Measurements from ENCODE around the gene TMEM106A. TPM values are rescaled to one million over a fixed set of nuclear protein-coding genes. Genes with fewer than 3 reads are reported as not detected.
"Not testable (repeated sequence)": the region's sequence is repeated elsewhere in the genome, so short reads cannot be mapped to it uniquely, and the experiment has no call there.

Gene TMEM106A
- total and polyA plus RNA-seq, 5 experiments from 2014 or later: 4.1 to 18.0 (median 5.5) TPM

- POLR2A ChIA-PET: interaction anchor here (0.8 to 12.3 kb wide), 5 partner anchors 17 to 219 kb away, joined by 3 to 189 read pairs (median 5); partner anchors contain the start of genes NBR1 and RPL27
- Mint-ChIP-seq H3K9me3 (no peaks in the 10 kb centered on the region), H3K36me3 (peaks cover 0 to 15% (median 3%) of the 10 kb centered on the region in 3 donors), H3K4me1 (peaks cover 27 to 60% (median 49%) of the 10 kb centered on the region in 4 donors), H3K27me3 (no peaks in the 10 kb centered on the region), H3K27ac (peak overlapping the region in 8 of 10 donors; percentile 48 to 90 (median 82)), H3K4me3 (peak overlapping the region in 2 of 10 donors; percentile 52 to 70)
- DNase-seq: no peak
- ATAC-seq: no peak
These were observed 5.3 kb downstream of the TMEM106A start for GRCh38 chr17:43216762-43217613.

DNA sequence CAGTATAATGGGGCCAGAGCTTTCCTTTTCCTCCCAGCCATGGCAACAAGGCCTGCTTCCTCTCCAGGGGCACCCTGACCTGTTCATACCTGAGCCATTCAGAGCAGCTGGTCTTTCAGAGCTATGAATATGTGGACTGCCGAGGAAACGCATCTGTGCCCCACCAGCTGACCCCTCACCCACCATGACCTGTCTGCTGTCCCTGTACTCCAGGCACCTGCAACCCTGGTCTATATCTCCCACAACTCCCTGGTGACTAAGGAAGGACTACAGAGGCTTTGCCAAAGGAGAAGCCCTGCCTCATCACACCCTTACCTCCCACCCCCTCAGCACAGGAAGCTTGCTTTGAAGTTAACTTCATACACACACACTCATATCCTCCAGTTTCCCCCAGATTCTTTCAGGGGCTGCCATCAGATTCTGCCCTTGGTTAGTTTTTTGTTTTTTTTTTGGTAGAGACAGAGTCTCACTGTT lies 6.0 kb downstream of the TMEM106A start:
- POLR2A ChIA-PET: interaction anchor here (0.6 to 12.3 kb wide), 7 partner anchors 18 to 320 kb away, joined by 3 to 189 read pairs (median 5); partner anchors contain the start of genes NBR1 and RPL27
- peak in 3 of 10 donors; percentile 15 to 40 (median 35) for DNase-seq
- no peaks in the 10 kb centered on the region for H3K27me3 Mint-ChIP-seq

GRCh38 chr17:43219001-43219400 lies 7.3 kb downstream of the TMEM106A start:
- Mint-ChIP-seq H3K4me1 (peaks cover 17 to 39% (median 29%) of the 10 kb centered on the region in 4 donors), H3K9me3 (no peaks in the 10 kb centered on the region), H3K27ac (peak overlapping the region in 9 of 10 donors; percentile 7 to 87 (median 63)), H3K36me3 (peaks cover 0 to 25% (median 3%) of the 10 kb centered on the region in 3 donors), H3K4me3 (peak overlapping the region in 1 of 10 donors; percentile 31), H3K27me3 (no peaks in the 10 kb centered on the region)
- no peak for ATAC-seq
- no peak for DNase-seq
- POLR2A ChIA-PET: interaction anchor here (0.8 to 12.3 kb wide), 2 partner anchors 47 to 97 kb away, joined by 3 to 189 read pairs; no protein-coding TSS in a partner anchor

More for the DNA sequence above, 6.0 kb downstream of the TMEM106A start:
- Mint-ChIP-seq H3K36me3 (peaks cover 0 to 18% (median 3%) of the 10 kb centered on the region in 3 donors), H3K9me3 (no peaks in the 10 kb centered on the region), H3K4me1 (peaks cover 20 to 53% (median 42%) of the 10 kb centered on the region in 4 donors), H3K4me3 (peak overlapping the region in 7 of 10 donors; percentile 10 to 74 (median 68)), H3K27ac (peak overlapping the region; percentile 48 to 91 (median 82))
- ATAC-seq: peak; percentile 84 to 88

DNA sequence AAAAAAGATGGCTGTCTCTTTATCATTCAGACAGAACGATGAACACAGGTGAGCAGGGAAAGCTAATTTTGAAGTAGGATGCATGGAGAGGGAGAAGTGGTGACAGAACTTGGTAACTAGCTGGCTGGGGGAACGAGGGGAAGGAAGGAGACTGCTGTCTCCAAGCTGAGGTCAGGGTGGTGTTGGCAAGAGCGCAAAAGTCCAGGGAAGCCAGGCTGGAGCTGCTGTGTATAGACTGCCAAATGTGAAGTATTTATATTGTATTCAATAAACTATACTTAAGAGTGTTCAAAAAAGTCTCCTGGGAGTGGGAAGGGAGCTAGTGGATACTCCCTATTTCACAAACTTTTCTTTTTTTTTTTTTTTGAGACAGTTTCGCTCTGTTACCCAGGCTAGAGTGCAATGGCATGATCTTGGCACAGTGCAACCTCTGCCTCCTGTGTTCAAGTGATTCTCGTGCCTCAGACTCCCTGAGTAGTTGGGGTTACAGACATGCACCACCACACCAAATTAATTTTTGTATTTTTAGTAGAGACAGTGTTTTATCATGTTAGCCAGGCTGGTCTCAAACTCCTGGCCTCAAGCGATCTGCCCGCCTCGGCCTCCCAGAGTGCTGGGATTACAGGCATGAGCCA lies 8.2 kb downstream of the TMEM106A start:
- POLR2A ChIA-PET: interaction anchor here (0.6 to 12.3 kb wide), 5 partner anchors 28 to 950 kb away, joined by 4 to 189 read pairs (median 5); partner anchors contain the start of gene ASB16
- H3K36me3 Mint-ChIP-seq: peaks cover 0 to 28% (median 6%) of the 10 kb centered on the region in 3 donors

GRCh38 chr17:43220511-43221125 lies 8.9 kb downstream of the TMEM106A start:
- Mint-ChIP-seq H3K27ac (peak overlapping the region in 6 of 10 donors; percentile 1 to 87 (median 59)), H3K27me3 (no peaks in the 10 kb centered on the region), H3K4me1 (peaks cover 17 to 39% (median 29%) of the 10 kb centered on the region in 4 donors), H3K36me3 (peaks cover 0 to 27% (median 6%) of the 10 kb centered on the region in 3 donors), H3K4me3 (no peak overlapping the region), H3K9me3 (no peaks in the 10 kb centered on the region)
- POLR2A ChIA-PET: interaction anchor here (1.1 to 12.3 kb wide), 2 partner anchors 95 to 140 kb away, joined by 7 to 189 read pairs; no protein-coding TSS in a partner anchor
- no peak for ATAC-seq
- no peak for DNase-seq

More for the DNA sequence above, 8.2 kb downstream of the TMEM106A start:
- H3K27me3 Mint-ChIP-seq: no peaks in the 10 kb centered on the region
- DNase-seq (no peak), ATAC-seq (no peak)
- H3K4me1 Mint-ChIP-seq: peaks cover 17 to 39% (median 31%) of the 10 kb centered on the region in 4 donors
- H3K4me3 Mint-ChIP-seq: no peak overlapping the region
- H3K27ac Mint-ChIP-seq: peak overlapping the region in 3 of 10 donors; percentile 4 to 7 (median 7)
- no peaks in the 10 kb centered on the region for H3K9me3 Mint-ChIP-seq

DNA sequence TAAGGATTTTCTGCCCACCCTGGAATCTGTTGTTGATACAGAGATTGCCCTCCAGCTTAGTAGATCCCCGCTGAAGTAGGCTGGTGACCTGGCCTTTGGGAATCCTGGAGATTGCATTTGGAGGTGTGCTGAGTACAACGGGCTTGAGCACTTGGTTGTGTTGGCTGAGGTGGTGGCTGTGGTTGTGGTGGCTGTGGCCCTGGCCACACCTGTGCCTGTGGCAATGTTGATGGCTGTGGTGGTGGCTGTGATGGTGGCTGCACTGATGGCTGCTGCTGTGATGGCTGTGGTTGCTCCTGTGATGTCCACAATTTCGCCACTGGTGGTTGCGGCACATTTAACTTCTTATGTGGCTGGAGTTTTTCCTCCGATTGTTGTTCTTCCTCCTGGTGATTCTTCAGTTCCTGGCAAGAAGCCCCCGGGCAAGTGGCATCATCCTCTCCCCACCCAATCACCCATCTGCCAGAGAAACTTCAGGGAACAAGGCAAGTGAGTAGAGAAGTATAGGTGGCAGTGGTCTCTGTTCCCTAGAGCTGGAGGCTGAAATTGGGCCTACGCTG lies 12.6 kb downstream of the TMEM106A start:
- Mint-ChIP-seq H3K4me1 (peaks cover 1 to 6% (median 4%) of the 10 kb centered on the region in 4 donors), H3K4me3 (no peak overlapping the region), H3K9me3 (no peaks in the 10 kb centered on the region), H3K36me3 (peaks cover 0 to 20% (median 3%) of the 10 kb centered on the region in 3 donors), H3K27me3 (no peaks in the 10 kb centered on the region), H3K27ac (peak overlapping the region in 2 of 10 donors; percentile 44 to 62)
- POLR2A ChIA-PET: no interaction called here
- ATAC-seq: no peak
- peak in 1 of 10 donors; percentile 12 for DNase-seq

- H3K27me3 Mint-ChIP-seq: no peaks in the 10 kb centered on the region
- H3K4me1 Mint-ChIP-seq: peaks cover 0 to 5% (median 0%) of the 10 kb centered on the region in 4 donors
- no peaks in the 10 kb centered on the region for H3K9me3 Mint-ChIP-seq
- peaks cover 0 to 17% (median 3%) of the 10 kb centered on the region in 3 donors for H3K36me3 Mint-ChIP-seq
- no peak for ATAC-seq
- no peak for DNase-seq
- no peak overlapping the region for H3K4me3 Mint-ChIP-seq
- no peak overlapping the region for H3K27ac Mint-ChIP-seq
- POLR2A ChIA-PET: interaction anchor here (1.4 to 1.8 kb wide), 2 partner anchors 13 to 90 kb away, joined by 3 to 8 read pairs; no protein-coding TSS in a partner anchor
These were observed 14.7 kb downstream of the TMEM106A start for GRCh38 chr17:43226393-43226792.

GRCh38 chr17:43228020-43228782 lies 16.5 kb downstream of the TMEM106A start, which contains the start of gene CCDC200:
CCDC200 (minus strand) TSS chr17:43228623; CDS start chr17:43228554, 69 bp downstream.
- H3K36me3 Mint-ChIP-seq: peaks cover 0 to 11% (median 3%) of the 10 kb centered on the region in 3 donors
- POLR2A ChIA-PET, H3K4me1 Mint-ChIP-seq, H3K9me3 Mint-ChIP-seq, H3K4me3 Mint-ChIP-seq, ATAC-seq, DNase-seq, H3K27ac Mint-ChIP-seq, H3K27me3 Mint-ChIP-seq: not testable (repeated sequence)

GRCh38 chr17:43231205-43232020 lies 19.7 kb downstream of the TMEM106A start:
- not testable (repeated sequence) for H3K27me3 Mint-ChIP-seq, H3K4me1 Mint-ChIP-seq
- H3K4me3 Mint-ChIP-seq: peak overlapping the region in 4 of 10 donors; percentile 45 to 76 (median 53)

GRCh38 chr17:43232021-43232699 lies 20.5 kb downstream of the TMEM106A start:
- peak in 6 of 10 donors; percentile 27 to 72 (median 32) for DNase-seq
- H3K27ac Mint-ChIP-seq: peak overlapping the region in 2 of 10 donors; percentile 8 to 40
- H3K27me3 Mint-ChIP-seq, H3K9me3 Mint-ChIP-seq, ATAC-seq, H3K4me1 Mint-ChIP-seq, H3K36me3 Mint-ChIP-seq, POLR2A ChIA-PET: not testable (repeated sequence)
- H3K4me3 Mint-ChIP-seq: peak overlapping the region in 6 of 10 donors; percentile 34 to 61 (median 54)

More at GRCh38 chr17:43231205-43232020, 19.7 kb downstream of the TMEM106A start:
- peak in 2 of 10 donors; percentile 9 to 45 for DNase-seq
- H3K9me3 Mint-ChIP-seq, POLR2A ChIA-PET, ATAC-seq, H3K36me3 Mint-ChIP-seq: not testable (repeated sequence)
- peak overlapping the region in 1 of 10 donors; percentile 59 for H3K27ac Mint-ChIP-seq

Measured in naive thymus-derived CD8-positive, alpha-beta T cell (primary cell).